Breast epithelium (tissue), 3 donors: ENCODE data around the gene SLC5A6.

Experiments used
- CTCF ChIP-seq, 3 donors: fragments of 450-650 bp; IDR thresholded peaks; one replicate each; pipeline ENCODE4 v1.5.1; 2016 to 2017; ENCODE audit warnings: antibody characterized with exemption in 3 of 3, mild to moderate bottlenecking in 3 of 3, moderate library complexity in 3 of 3
- POLR2AphosphoS5 ChIP-seq, 3 donors: sonication (generic); formaldehyde crosslinking; IDR thresholded peaks; one replicate each; pipeline ENCODE4 v1.6.1; 2017; ENCODE audit warnings: antibody characterized with exemption in 3 of 3

- no peak for TF ChIP-seq CTCF (IDR thresholded peaks at IDR 0.05)
- no peak for TF ChIP-seq POLR2AphosphoS5 (IDR thresholded peaks at IDR 0.05)
Observed at GRCh38 chr2:27251766-27252165, 39.7 kb upstream of the SLC5A6 start.
